Osteocyte (in vitro differentiated cells): ENCODE data around the gene PPP1R2B. TPM values are rescaled to one million over a fixed set of nuclear protein-coding genes. Genes with fewer than 3 reads are reported as not detected.

Source experiments
- DNase-seq: peaks from one replicate; pipeline ENCODE4 v3.0.0; 2021; ENCODE audit warnings: mixed read lengths; ENCODE audit not compliant: unreplicated experiment; ENCODE audit errors: extremely low spot score
- H3K27ac Mint-ChIP-seq: one replicate; pipeline ENCODE4 v1.8.0; 2021; ENCODE audit warnings: mild to moderate bottlenecking, mixed read lengths; ENCODE audit not compliant: unreplicated experiment
- H3K27me3 Mint-ChIP-seq: one replicate; pipeline ENCODE4 v1.8.0; 2021; ENCODE audit warnings: mixed read lengths; ENCODE audit not compliant: unreplicated experiment
- H3K36me3 Mint-ChIP-seq: one replicate; pipeline ENCODE4 v1.8.0; 2021; ENCODE audit warnings: mixed read lengths; ENCODE audit not compliant: unreplicated experiment
- H3K4me1 Mint-ChIP-seq: one replicate; pipeline ENCODE4 v1.8.0; 2021; ENCODE audit warnings: mixed read lengths; ENCODE audit not compliant: unreplicated experiment
- H3K4me3 Mint-ChIP-seq: one replicate; pipeline ENCODE4 v1.8.0; 2021; ENCODE audit warnings: mild to moderate bottlenecking, moderate library complexity, mixed read lengths; ENCODE audit not compliant: unreplicated experiment
- H3K9me3 Mint-ChIP-seq: one replicate; pipeline ENCODE4 v1.8.0; 2021; ENCODE audit warnings: mixed read lengths; ENCODE audit not compliant: unreplicated experiment
- total RNA-seq: library from RNA; stranded (reverse); gene quantifications from 2 replicates; pipeline ENCODE4 v1.2.1, GENCODE V29; 2021
- TF ChIP-seq, protein P1 (sequence below): fragments of 200-600 bp; sonication (generic); IDR thresholded peaks from 2 replicates; pipeline ENCODE4 v1.5.0; 2021; ENCODE audit warnings: antibody characterized with exemption, mild to moderate bottlenecking, moderate library complexity

PPP1R2B gene
- total RNA-seq, 1 donor from 2014 or later: not detected

- Mint-ChIP-seq H3K4me1 (no peaks in the 10 kb centered on the region), H3K27me3 (peaks cover 5% of the 10 kb centered on the region), H3K9me3 (no peaks in the 10 kb centered on the region), H3K27ac (no peak overlapping the region), H3K36me3 (no peaks in the 10 kb centered on the region), H3K4me3 (no peak overlapping the region)
- TF ChIP-seq, protein P1, sequence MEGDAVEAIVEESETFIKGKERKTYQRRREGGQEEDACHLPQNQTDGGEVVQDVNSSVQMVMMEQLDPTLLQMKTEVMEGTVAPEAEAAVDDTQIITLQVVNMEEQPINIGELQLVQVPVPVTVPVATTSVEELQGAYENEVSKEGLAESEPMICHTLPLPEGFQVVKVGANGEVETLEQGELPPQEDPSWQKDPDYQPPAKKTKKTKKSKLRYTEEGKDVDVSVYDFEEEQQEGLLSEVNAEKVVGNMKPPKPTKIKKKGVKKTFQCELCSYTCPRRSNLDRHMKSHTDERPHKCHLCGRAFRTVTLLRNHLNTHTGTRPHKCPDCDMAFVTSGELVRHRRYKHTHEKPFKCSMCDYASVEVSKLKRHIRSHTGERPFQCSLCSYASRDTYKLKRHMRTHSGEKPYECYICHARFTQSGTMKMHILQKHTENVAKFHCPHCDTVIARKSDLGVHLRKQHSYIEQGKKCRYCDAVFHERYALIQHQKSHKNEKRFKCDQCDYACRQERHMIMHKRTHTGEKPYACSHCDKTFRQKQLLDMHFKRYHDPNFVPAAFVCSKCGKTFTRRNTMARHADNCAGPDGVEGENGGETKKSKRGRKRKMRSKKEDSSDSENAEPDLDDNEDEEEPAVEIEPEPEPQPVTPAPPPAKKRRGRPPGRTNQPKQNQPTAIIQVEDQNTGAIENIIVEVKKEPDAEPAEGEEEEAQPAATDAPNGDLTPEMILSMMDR: peak; percentile 75
- DNase-seq: no peak
Measured at GRCh38 chr5:156815988-156816599, 34.0 kb upstream of the PPP1R2B start.

DNA sequence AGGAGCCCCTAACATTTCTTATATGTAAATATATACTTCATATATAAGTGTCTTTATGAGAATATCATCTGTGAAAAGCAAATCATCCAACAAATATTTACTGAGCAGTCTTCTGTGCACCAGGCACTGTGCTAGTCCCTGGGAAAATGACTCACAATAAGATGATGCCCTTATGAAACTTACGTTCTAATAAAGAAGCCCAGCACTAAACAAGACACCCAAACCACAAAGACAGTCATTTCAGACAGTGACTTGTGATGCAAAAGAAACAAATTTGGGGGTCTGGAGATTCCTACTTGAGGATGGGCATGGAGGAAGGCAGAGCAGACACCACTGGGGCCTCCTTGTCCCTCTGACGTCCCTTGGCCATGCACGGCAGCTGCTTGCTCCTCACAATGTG, 30.6 kb upstream of the PPP1R2B start:
- TF ChIP-seq, protein P1: no peak
- no peaks in the 10 kb centered on the region for H3K9me3 Mint-ChIP-seq
- no peaks in the 10 kb centered on the region for H3K36me3 Mint-ChIP-seq
- H3K27ac Mint-ChIP-seq: no peak overlapping the region
- no peaks in the 10 kb centered on the region for H3K4me1 Mint-ChIP-seq
- H3K4me3 Mint-ChIP-seq: no peak overlapping the region
- DNase-seq: no peak
- peaks cover 5% of the 10 kb centered on the region for H3K27me3 Mint-ChIP-seq

DNA sequence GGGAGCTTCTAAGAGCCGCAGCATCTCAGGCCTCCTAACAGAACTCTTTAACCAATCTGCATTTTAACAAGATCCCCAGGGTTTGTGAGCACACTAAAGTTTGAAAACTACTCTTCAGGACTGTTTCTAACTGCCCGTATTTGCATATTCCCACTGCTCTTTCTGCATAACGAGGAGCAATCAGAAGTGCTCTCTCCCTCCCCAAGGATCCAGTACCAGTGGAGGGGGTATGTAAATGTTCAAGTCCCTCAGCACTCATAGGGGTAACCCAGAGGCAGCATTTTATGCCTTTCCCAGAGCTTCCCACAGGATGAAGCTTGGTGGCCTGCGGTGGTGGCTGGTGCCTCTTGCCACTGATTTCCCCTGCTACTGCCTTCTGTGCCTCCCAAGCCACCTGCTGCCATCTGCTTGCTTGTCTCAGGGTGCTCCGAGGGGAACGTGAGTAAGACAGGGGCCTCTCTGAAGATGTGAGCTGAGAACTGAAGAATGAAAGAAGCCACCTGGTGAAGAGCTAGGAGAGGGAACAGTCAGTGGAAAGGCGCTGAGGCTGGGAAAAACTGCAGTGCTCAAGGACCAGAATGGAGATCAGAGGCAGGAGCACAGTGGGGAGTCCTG, 30.0 kb upstream of the PPP1R2B start:
- Mint-ChIP-seq H3K36me3 (no peaks in the 10 kb centered on the region), H3K4me1 (no peaks in the 10 kb centered on the region), H3K27me3 (peaks cover 5% of the 10 kb centered on the region), H3K4me3 (no peak overlapping the region), H3K9me3 (no peaks in the 10 kb centered on the region), H3K27ac (no peak overlapping the region)
- DNase-seq: no peak
- TF ChIP-seq, protein P1: no peak

GRCh38 chr5:156824241-156824640, 25.9 kb upstream of the PPP1R2B start:
- Mint-ChIP-seq H3K9me3 (no peaks in the 10 kb centered on the region), H3K4me3 (no peak overlapping the region), H3K4me1 (no peaks in the 10 kb centered on the region), H3K36me3 (no peaks in the 10 kb centered on the region), H3K27me3 (peaks cover 21% of the 10 kb centered on the region), H3K27ac (no peak overlapping the region)
- TF ChIP-seq, protein P1: no peak
- no peak for DNase-seq

- Mint-ChIP-seq H3K36me3 (no peaks in the 10 kb centered on the region), H3K4me1 (no peaks in the 10 kb centered on the region), H3K27ac (no peak overlapping the region), H3K4me3 (no peak overlapping the region), H3K27me3 (peaks cover 22% of the 10 kb centered on the region), H3K9me3 (no peaks in the 10 kb centered on the region)
- DNase-seq: no peak
- TF ChIP-seq, protein P1: peak; percentile 75
Measured at GRCh38 chr5:156824800-156825199, 25.3 kb upstream of the PPP1R2B start.
